Hepatocyte (in vitro differentiated cells): ENCODE data around the gene OR10AD1. TPM values are rescaled to one million over a fixed set of nuclear protein-coding genes. Genes with fewer than 3 reads are reported as not detected.

Source experiments
- DNase-seq: peaks from one replicate; pipeline ENCODE4 v3.0.0-alpha.2; 2016; ENCODE audit warnings: low spot score
- H2AFZ ChIP-seq: fragments of 200-600 bp; sonication (generic); 2 replicates; pipeline ENCODE4 v1.6.0; 2016; ENCODE audit warnings: antibody characterized with exemption, mild to moderate bottlenecking
- H3K27ac ChIP-seq: fragments of 200-600 bp; sonication (generic); 2 replicates; pipeline ENCODE4 v1.5.1; 2016; ENCODE audit warnings: mild to moderate bottlenecking
- H3K27me3 ChIP-seq: fragments of 200-600 bp; sonication (generic); 2 replicates; pipeline ENCODE4 v1.6.1; 2016
- H3K36me3 ChIP-seq: fragments of 200-600 bp; sonication (generic); replicated peaks from 2 replicates; pipeline ENCODE4 v1.5.1; 2016; ENCODE audit warnings: low read depth; ENCODE audit not compliant: insufficient read depth
- H3K4me1 ChIP-seq: fragments of 200-600 bp; sonication (generic); 2 replicates; pipeline ENCODE4 v1.5.1; 2016; ENCODE audit warnings: mild to moderate bottlenecking, moderate library complexity; ENCODE audit not compliant: insufficient read depth
- H3K4me2 ChIP-seq: fragments of 200-600 bp; sonication (generic); 2 replicates; pipeline ENCODE4 v1.6.0; 2016
- H3K4me3 ChIP-seq: fragments of 200-600 bp; sonication (generic); 2 replicates; pipeline ENCODE4 v1.5.1; 2016; ENCODE audit warnings: mild to moderate bottlenecking
- H3K79me2 ChIP-seq: fragments of 200-600 bp; sonication (generic); 2 replicates; pipeline ENCODE4 v1.6.0; 2017; ENCODE audit warnings: mild to moderate bottlenecking
- H3K9me2 ChIP-seq: fragments of 200-600 bp; sonication (generic); replicated peaks from 2 replicates; pipeline ENCODE4 v1.6.0; 2017; ENCODE audit warnings: mild to moderate bottlenecking; ENCODE audit not compliant: insufficient read depth
- H3K9me3 ChIP-seq: fragments of 200-600 bp; sonication (generic); 2 replicates; pipeline ENCODE4 v1.5.1; 2016; ENCODE audit warnings: low read depth, mild to moderate bottlenecking
- H4K20me1 ChIP-seq: fragments of 200-600 bp; sonication (generic); 2 replicates; pipeline ENCODE4 v1.6.0; 2016; ENCODE audit warnings: mild to moderate bottlenecking; ENCODE audit not compliant: insufficient read depth, poor library complexity, severe bottlenecking
- EZH2 ChIP-seq: fragments of 200-600 bp; sonication (generic); IDR thresholded peaks from 2 replicates; pipeline ENCODE4 v1.6.1; 2016; ENCODE audit warnings: antibody characterized with exemption, mild to moderate bottlenecking, borderline replicate concordance
- EZH2phosphoT487 ChIP-seq: fragments of 200-600 bp; sonication (generic); IDR thresholded peaks from one replicate; pipeline ENCODE4 v1.6.1; 2018; ENCODE audit warnings: antibody characterized with exemption, mild to moderate bottlenecking, low read depth, moderate library complexity; ENCODE audit not compliant: unreplicated experiment, severe bottlenecking
- WGBS: methylation state at CpG from one replicate; pipeline ENCODE4 v1.1.6; 2016; ENCODE audit warnings: low lambda C conversion rate; ENCODE audit errors: missing lambda C conversion rate; 5-methylcytosine and 5-hydroxymethylcytosine counted together
- polyA plus RNA-seq: library from polyadenylated mRNA; unstranded; fragments of >200 nt; fragmentation: Nextera tagmentation; extraction: Ambion mirVana; gene quantifications from 2 replicates; pipeline ENCODE4 v1.2.1, GENCODE V29; 2016
- total RNA-seq: library from RNA; depleted of rRNA; stranded (reverse); fragments of >200 nt; gene quantifications from 2 replicates; pipeline ENCODE4 v1.2.3, GENCODE V29; 2014
- TF ChIP-seq, protein P1 (sequence below): fragments of 200-600 bp; sonication (generic); IDR thresholded peaks from 2 replicates; pipeline ENCODE4 v1.5.1; 2016; ENCODE audit warnings: antibody characterized with exemption, mild to moderate bottlenecking; ENCODE audit not compliant: poor library complexity

OR10AD1 gene
- total and polyA plus RNA-seq, 2 experiments from 2014 or later: 0.29 TPM; not detected in 1

GRCh38 chr12:48184549-48184922, 18.6 kb downstream of the OR10AD1 start:
- Histone ChIP-seq H3K4me2 (peak overlapping the region; percentile 87), H3K36me3 (no peaks in the 10 kb centered on the region), H4K20me1 (no peaks in the 10 kb centered on the region), H3K9me3 (no peaks in the 10 kb centered on the region), H2AFZ (peak overlapping the region; percentile 89), H3K4me3 (peak overlapping the region; percentile 57), H3K9me2 (no peaks in the 10 kb centered on the region), H3K27me3 (peaks cover 42% of the 10 kb centered on the region), H3K27ac (no peak overlapping the region), H3K4me1 (peaks cover 12% of the 10 kb centered on the region), H3K79me2 (no peaks in the 10 kb centered on the region)
- no peak for DNase-seq
- WGBS: 22% methylated on average over 20 of the region's 20 CpGs
- TF ChIP-seq EZH2phosphoT487: no peak
- peak; percentile 81 for TF ChIP-seq EZH2

DNA sequence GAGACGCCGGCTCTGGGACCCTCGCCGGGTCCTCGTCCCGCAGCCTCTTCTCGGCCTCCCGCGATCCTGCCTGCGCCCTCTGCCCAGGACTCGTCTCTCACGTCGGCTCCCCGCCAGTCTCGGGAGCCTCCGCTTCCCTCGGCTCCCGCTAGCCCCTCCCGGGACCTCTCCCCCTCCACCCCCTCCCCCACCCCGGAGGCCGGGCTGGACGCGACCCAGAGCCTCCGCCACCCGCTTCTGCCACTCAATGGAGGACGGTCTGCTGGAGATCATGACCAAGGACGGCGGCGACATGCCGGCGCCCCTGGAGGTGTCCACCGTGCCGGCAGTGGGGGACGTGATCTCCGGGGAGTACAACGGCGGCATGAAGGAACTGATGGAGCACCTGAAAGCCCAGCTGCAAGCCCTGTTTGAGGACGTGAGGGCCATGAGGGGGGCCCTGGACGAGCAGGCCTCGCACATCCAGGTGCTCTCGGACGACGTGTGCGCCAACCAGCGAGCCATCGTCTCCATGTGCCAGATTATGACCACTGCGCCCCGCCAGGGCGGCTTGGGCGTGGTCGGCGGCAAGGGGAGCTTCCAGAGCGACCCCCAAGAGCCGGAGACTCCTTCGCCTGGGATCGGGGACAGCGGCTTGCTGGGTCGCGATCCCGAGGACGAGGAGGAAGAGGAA, 19.1 kb downstream of the OR10AD1 start:
- H3K9me2 ChIP-seq: no peaks in the 10 kb centered on the region
- TF ChIP-seq, protein P1, sequence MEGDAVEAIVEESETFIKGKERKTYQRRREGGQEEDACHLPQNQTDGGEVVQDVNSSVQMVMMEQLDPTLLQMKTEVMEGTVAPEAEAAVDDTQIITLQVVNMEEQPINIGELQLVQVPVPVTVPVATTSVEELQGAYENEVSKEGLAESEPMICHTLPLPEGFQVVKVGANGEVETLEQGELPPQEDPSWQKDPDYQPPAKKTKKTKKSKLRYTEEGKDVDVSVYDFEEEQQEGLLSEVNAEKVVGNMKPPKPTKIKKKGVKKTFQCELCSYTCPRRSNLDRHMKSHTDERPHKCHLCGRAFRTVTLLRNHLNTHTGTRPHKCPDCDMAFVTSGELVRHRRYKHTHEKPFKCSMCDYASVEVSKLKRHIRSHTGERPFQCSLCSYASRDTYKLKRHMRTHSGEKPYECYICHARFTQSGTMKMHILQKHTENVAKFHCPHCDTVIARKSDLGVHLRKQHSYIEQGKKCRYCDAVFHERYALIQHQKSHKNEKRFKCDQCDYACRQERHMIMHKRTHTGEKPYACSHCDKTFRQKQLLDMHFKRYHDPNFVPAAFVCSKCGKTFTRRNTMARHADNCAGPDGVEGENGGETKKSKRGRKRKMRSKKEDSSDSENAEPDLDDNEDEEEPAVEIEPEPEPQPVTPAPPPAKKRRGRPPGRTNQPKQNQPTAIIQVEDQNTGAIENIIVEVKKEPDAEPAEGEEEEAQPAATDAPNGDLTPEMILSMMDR: no peak
- TF ChIP-seq EZH2phosphoT487: no peak
- TF ChIP-seq EZH2: no peak
- H3K9me3 ChIP-seq: no peaks in the 10 kb centered on the region
- no peak for DNase-seq
- H2AFZ ChIP-seq: peak overlapping the region; percentile 89
- H3K27ac ChIP-seq: peak overlapping the region; percentile 54
- no peaks in the 10 kb centered on the region for H3K79me2 ChIP-seq
- no peaks in the 10 kb centered on the region for H3K36me3 ChIP-seq
- peak overlapping the region; percentile 87 for H3K4me2 ChIP-seq
- H4K20me1 ChIP-seq: no peaks in the 10 kb centered on the region
- WGBS: 12% methylated on average over 37 of the region's 61 CpGs
- peaks cover 12% of the 10 kb centered on the region for H3K4me1 ChIP-seq
- H3K27me3 ChIP-seq: peaks cover 42% of the 10 kb centered on the region
- H3K4me3 ChIP-seq: peak overlapping the region; percentile 57

DNA sequence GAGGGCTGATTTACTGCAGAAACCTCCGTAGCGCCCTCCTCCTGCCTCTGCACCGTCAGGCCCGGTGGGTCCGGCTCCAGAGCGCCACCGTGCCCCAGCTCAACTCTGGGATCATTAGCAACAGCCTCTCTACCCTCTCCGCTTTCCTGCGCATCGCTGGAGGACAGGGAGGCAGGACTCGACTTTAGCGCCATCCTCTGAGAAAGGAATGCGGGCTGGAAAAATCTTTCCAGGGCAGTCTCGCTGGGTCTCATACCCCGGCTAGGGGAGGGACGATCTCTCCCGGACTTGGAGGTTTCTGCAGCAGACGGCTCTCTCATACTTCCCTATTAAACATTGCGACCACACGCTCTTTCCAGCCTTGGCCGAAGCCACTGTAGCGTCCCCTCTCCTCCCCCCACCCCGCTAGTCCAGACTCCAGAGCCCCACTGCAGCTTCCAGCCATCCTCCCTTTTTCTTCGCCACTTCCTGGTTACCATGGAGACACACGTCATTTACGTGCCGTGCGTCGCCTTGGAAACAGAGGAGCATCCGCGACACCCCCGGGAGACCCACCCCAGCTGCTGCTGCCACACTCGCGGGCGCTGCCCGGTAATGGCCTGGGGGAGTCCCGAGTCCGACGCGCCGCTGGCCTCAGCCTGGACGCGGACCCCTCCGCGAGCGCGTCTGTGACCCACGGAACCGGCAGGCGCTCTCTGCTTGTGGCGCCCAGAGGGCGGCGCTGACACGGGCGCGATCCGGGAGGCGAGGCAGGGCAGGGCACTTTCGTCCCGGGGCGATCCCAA, 19.8 kb downstream of the OR10AD1 start, which contains the start of gene CCDC184:
Gene CCDC184, plus strand, starts transcription at position 554 of the 785 bp plus-strand sequence. CDS start 479 bp downstream, outside the sequence.
- no peaks in the 10 kb centered on the region for H3K9me2 ChIP-seq
- peak within 1 kb of the TSS; percentile 87 for H3K4me2 ChIP-seq
- H3K4me3 ChIP-seq: peak within 1 kb of the TSS; percentile 57
- no peaks in the 10 kb centered on the region for H3K9me3 ChIP-seq
- H3K36me3 ChIP-seq: no peaks in the 10 kb centered on the region
- H3K79me2 ChIP-seq: no peaks in the 10 kb centered on the region
- H3K27me3 ChIP-seq: peaks cover 48% of the 10 kb centered on the region
- TF ChIP-seq EZH2: no peak
- TF ChIP-seq, protein P1: peak; percentile 52
- H3K27ac ChIP-seq: peak within 1 kb of the TSS; percentile 54
- peak; percentile 78 for DNase-seq
- H4K20me1 ChIP-seq: no peaks in the 10 kb centered on the region
- peak within 1 kb of the TSS; percentile 89 for H2AFZ ChIP-seq
- 3% methylated on average over 46 of the region's 61 CpGs for WGBS
- H3K4me1 ChIP-seq: peaks cover 12% of the 10 kb centered on the region

- H3K4me1 ChIP-seq: peaks cover 12% of the 10 kb centered on the region
- no peaks in the 10 kb centered on the region for H3K36me3 ChIP-seq
- DNase-seq: no peak
- H4K20me1 ChIP-seq: no peaks in the 10 kb centered on the region
- peak overlapping the region; percentile 54 for H3K27ac ChIP-seq
- 19% methylated on average over 7 of the region's 7 CpGs for WGBS
- H3K9me2 ChIP-seq: no peaks in the 10 kb centered on the region
- peak overlapping the region; percentile 87 for H3K4me2 ChIP-seq
- TF ChIP-seq, protein P1: no peak
- TF ChIP-seq EZH2 (no peak), EZH2phosphoT487 (no peak)
- H3K79me2 ChIP-seq: no peaks in the 10 kb centered on the region
- H2AFZ ChIP-seq: peak overlapping the region; percentile 89
- no peaks in the 10 kb centered on the region for H3K9me3 ChIP-seq
- peak overlapping the region; percentile 57 for H3K4me3 ChIP-seq
- H3K27me3 ChIP-seq: peaks cover 51% of the 10 kb centered on the region
Observed at GRCh38 chr12:48182631-48183030, 20.5 kb downstream of the OR10AD1 start.
